Muscle layer of colon (tissue), 2 donors: ENCODE measurements around the gene CRIP3.

ENCODE experiments used
- H3K27ac ChIP-seq: one replicate; pipeline ENCODE4 v1.7.0; 2013; ENCODE audit warnings: low read depth, mild to moderate bottlenecking, low read length, moderate library complexity
- H3K27me3 ChIP-seq, 2 donors: one replicate each; pipeline ENCODE4 v1.7.0; 2013; ENCODE audit warnings: low read length in 2 of 2, mild to moderate bottlenecking in 2 of 2; ENCODE audit not compliant: insufficient read depth in 2 of 2, control insufficient read depth in 1 of 2
- H3K36me3 ChIP-seq: one replicate; pipeline ENCODE4 v1.7.0; 2013; ENCODE audit warnings: mild to moderate bottlenecking, low read length; ENCODE audit not compliant: insufficient read depth
- H3K4me1 ChIP-seq: one replicate; pipeline ENCODE4 v1.7.0; 2013; ENCODE audit warnings: mild to moderate bottlenecking, low read length; ENCODE audit not compliant: insufficient read depth
- H3K4me3 ChIP-seq, 2 donors: one replicate each; pipeline ENCODE4 v1.7.0; 2013; ENCODE audit warnings: low read length in 2 of 2, low read depth in 1 of 2, mild to moderate bottlenecking in 1 of 2, moderate library complexity in 1 of 2
- H3K9ac ChIP-seq: one replicate; pipeline ENCODE4 v1.7.0; 2013; ENCODE audit warnings: low read length
- H3K9me3 ChIP-seq: one replicate; pipeline ENCODE4 v1.7.0; 2013; ENCODE audit warnings: mild to moderate bottlenecking, low read length
- donor health status: abdominal sarcoma.
- donor health status: Adenocarcinoma of cecum.

CRIP3 gene

GRCh38 chr6:43257367-43258145 is 51.1 kb downstream of the CRIP3 start:
- no peaks in the 10 kb centered on the region for H3K36me3 ChIP-seq

GRCh38 chr6:43256670-43257366 is 51.8 kb downstream of the CRIP3 start:
- H3K9me3 ChIP-seq, result no peaks in the 10 kb centered on the region
- peaks cover 0 to 19% of the 10 kb centered on the region in 2 donors for H3K27me3 ChIP-seq
- H3K9ac ChIP-seq, result no peak overlapping the region
- no peaks in the 10 kb centered on the region for H3K4me1 ChIP-seq
- no peak overlapping the region for H3K27ac ChIP-seq
- H3K4me3 ChIP-seq, result no peak overlapping the region
- no peaks in the 10 kb centered on the region for H3K36me3 ChIP-seq

More at GRCh38 chr6:43257367-43258145, 51.1 kb downstream of the CRIP3 start:
- H3K9ac ChIP-seq, result no peak overlapping the region
- H3K9me3 ChIP-seq, result no peaks in the 10 kb centered on the region
- H3K27ac ChIP-seq, result no peak overlapping the region
- H3K4me1 ChIP-seq, result no peaks in the 10 kb centered on the region
- H3K4me3 ChIP-seq, result no peak overlapping the region
- H3K27me3 ChIP-seq, result peaks cover 0 to 16% of the 10 kb centered on the region in 2 donors
